Panc1 (cell line): ENCODE measurements around the gene CCDC141. TPM values are rescaled to one million over a fixed set of nuclear protein-coding genes. Genes with fewer than 3 reads are reported as not detected.

Experiments used
- ATAC-seq: fragments of 200-7000 bp; cut with Tn5 transposase; 2 replicates; pipeline ENCODE4 v1.9.1; 2020; ENCODE audit warnings: mild to moderate bottlenecking, moderate library complexity
- BruUV-seq: library from RNA; stranded (reverse); fragments of 400-500 nt; replicated peaks from 2 replicates; lab custom pipeline; 2021; lab: Mats Ljungman, UMichigan
- CTCF ChIA-PET: fragments of 300-600 bp; sonication (Branson Sonifier 250); formaldehyde crosslinking; loops from one replicate; lab custom pipeline; 2022; ENCODE audit warnings: antibody characterized with exemption; lab: Charles Lee
- POLR2A ChIA-PET: fragments of 300-600 bp; sonication (Branson Sonifier 250); formaldehyde crosslinking; loops from one replicate; lab custom pipeline; 2022; ENCODE audit warnings: antibody characterized with exemption; lab: Charles Lee
- DNase-seq: peaks from one replicate; pipeline ENCODE4 v3.0.0-alpha.2; 2010; ENCODE audit warnings: low read depth, low spot score
- H3K27ac ChIP-seq: 2 replicates; pipeline ENCODE4 v1.5.1; 2011; ENCODE audit warnings: mild to moderate bottlenecking, low read length, inconsistent platforms
- H3K27me3 ChIP-seq: fragments of 200-500 bp; sonication (Bioruptor generic); 2 replicates; pipeline ENCODE4 v1.6.0; 2014; ENCODE audit warnings: low read length, inconsistent platforms; ENCODE audit not compliant: control insufficient read depth, insufficient read depth
- H3K36me3 ChIP-seq: fragments of 200-500 bp; sonication (Bioruptor generic); 2 replicates; pipeline ENCODE4 v1.5.1; 2014; ENCODE audit warnings: inconsistent platforms, mild to moderate bottlenecking, low read length, moderate library complexity; ENCODE audit not compliant: control insufficient read depth, insufficient read depth
- H3K4me1 ChIP-seq: 2 replicates; pipeline ENCODE4 v1.5.1; 2011; ENCODE audit warnings: inconsistent platforms, mild to moderate bottlenecking, low read length, moderate library complexity; ENCODE audit not compliant: control insufficient read depth, insufficient read depth
- H3K4me3 ChIP-seq, 2 experiments: 2 replicates each; pipeline ENCODE4 v1.5.1; 2011 to 2012; ENCODE audit warnings: low read depth in 2 of 2, low read length in 2 of 2, mild to moderate bottlenecking in 2 of 2, inconsistent platforms in 1 of 2, moderate library complexity in 1 of 2
- H3K9me3 ChIP-seq: fragments of 200-500 bp; sonication (Bioruptor generic); 2 replicates; pipeline ENCODE4 v1.5.1; 2014; ENCODE audit warnings: low read depth, mild to moderate bottlenecking, inconsistent platforms, low read length, moderate library complexity; ENCODE audit not compliant: control insufficient read depth, insufficient read depth
- CTCF ChIP-seq: fragments of 450-650 bp; IDR thresholded peaks from 2 replicates; pipeline ENCODE4 v1.5.1; 2017; ENCODE audit warnings: mild to moderate bottlenecking
- POLR2AphosphoS5 ChIP-seq: IDR thresholded peaks from 2 replicates; pipeline ENCODE4 v1.6.1; 2012; ENCODE audit warnings: mild to moderate bottlenecking, low read depth, low read length, moderate library complexity
- SIN3A ChIP-seq: IDR thresholded peaks from 2 replicates; pipeline ENCODE4 v1.6.1; 2012; ENCODE audit warnings: low read depth, mild to moderate bottlenecking, low read length, moderate library complexity, borderline replicate concordance; ENCODE audit not compliant: insufficient read depth
- TCF7L2 ChIP-seq: IDR thresholded peaks from 2 replicates; pipeline ENCODE4 v1.6.1; 2011; ENCODE audit warnings: mild to moderate bottlenecking, low read depth, low read length, inconsistent platforms
- in situ Hi-C: cut with HindIII; loops from 2 replicates; pipeline ENCODE4 v1.10.0; 2016; ENCODE audit warnings: low sequenced_read_pairs, low pct_unique_long_range_greater_than_20kb
- intact Hi-C: fragments of 100-400 bp; cut with micrococcal nuclease; formaldehyde crosslinking; loops from one replicate; pipeline ENCODE4 v1.10.0; 2022; ENCODE audit not compliant: unreplicated experiment
- total RNA-seq: library from RNA; stranded (reverse); gene quantifications from one replicate; pipeline ENCODE4 v1.2.1, GENCODE V29; 2021; ENCODE audit not compliant: unreplicated experiment
- TF ChIP-seq, protein P1 (sequence below), 2 experiments: IDR thresholded peaks; 2 replicates each; pipeline ENCODE4 v1.6.1; 2011 to 2012; ENCODE audit warnings: low read depth in 2 of 2, control low read depth in 1 of 2, low read length in 1 of 2, mild to moderate bottlenecking in 1 of 2, moderate library complexity in 1 of 2; ENCODE audit not compliant: insufficient read depth in 1 of 2

CCDC141 gene
- total RNA-seq, 1 experiment from 2014 or later = 0.10 TPM

GRCh38 chr2:178830451-178830850 lies 219.5 kb downstream of the CCDC141 start:
- Histone ChIP-seq H3K27me3 (no peaks in the 10 kb centered on the region), H3K36me3 (no peaks in the 10 kb centered on the region), H3K4me1 (no peaks in the 10 kb centered on the region), H3K4me3 (no peak overlapping the region), H3K27ac (no peak overlapping the region), H3K9me3 (no peaks in the 10 kb centered on the region)
- DNase-seq (no peak), ATAC-seq (no peak)
- intact Hi-C loops = no loop called here
- BruUV-seq = no TSS peak
- in situ Hi-C loops = no loop called here
- ChIA-PET POLR2A (interaction anchor here (0.7 kb wide), 1 partner anchor 952 kb away, joined by 3 read pairs; no protein-coding TSS in a partner anchor), CTCF (no interaction called here)
- no peak for TF ChIP-seq SIN3A
- TF ChIP-seq POLR2AphosphoS5 = no peak
- TF ChIP-seq CTCF = no peak
- TF ChIP-seq TCF7L2 = no peak
- TF ChIP-seq, protein P1, sequence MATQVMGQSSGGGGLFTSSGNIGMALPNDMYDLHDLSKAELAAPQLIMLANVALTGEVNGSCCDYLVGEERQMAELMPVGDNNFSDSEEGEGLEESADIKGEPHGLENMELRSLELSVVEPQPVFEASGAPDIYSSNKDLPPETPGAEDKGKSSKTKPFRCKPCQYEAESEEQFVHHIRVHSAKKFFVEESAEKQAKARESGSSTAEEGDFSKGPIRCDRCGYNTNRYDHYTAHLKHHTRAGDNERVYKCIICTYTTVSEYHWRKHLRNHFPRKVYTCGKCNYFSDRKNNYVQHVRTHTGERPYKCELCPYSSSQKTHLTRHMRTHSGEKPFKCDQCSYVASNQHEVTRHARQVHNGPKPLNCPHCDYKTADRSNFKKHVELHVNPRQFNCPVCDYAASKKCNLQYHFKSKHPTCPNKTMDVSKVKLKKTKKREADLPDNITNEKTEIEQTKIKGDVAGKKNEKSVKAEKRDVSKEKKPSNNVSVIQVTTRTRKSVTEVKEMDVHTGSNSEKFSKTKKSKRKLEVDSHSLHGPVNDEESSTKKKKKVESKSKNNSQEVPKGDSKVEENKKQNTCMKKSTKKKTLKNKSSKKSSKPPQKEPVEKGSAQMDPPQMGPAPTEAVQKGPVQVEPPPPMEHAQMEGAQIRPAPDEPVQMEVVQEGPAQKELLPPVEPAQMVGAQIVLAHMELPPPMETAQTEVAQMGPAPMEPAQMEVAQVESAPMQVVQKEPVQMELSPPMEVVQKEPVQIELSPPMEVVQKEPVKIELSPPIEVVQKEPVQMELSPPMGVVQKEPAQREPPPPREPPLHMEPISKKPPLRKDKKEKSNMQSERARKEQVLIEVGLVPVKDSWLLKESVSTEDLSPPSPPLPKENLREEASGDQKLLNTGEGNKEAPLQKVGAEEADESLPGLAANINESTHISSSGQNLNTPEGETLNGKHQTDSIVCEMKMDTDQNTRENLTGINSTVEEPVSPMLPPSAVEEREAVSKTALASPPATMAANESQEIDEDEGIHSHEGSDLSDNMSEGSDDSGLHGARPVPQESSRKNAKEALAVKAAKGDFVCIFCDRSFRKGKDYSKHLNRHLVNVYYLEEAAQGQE (IDR thresholded peaks at IDR 0.05; ENCODE audit: insufficient read depth in 1 of 2, low read depth in 2 of 2, low read length in 1 of 2) = no peak

GRCh38 chr2:178829981-178830380 lies 220.0 kb downstream of the CCDC141 start:
- H3K36me3 ChIP-seq = no peaks in the 10 kb centered on the region
- POLR2A ChIA-PET = interaction anchor here (0.7 kb wide), 1 partner anchor 952 kb away, joined by 3 read pairs; no protein-coding TSS in a partner anchor
- in situ Hi-C loops (no loop called here), intact Hi-C loops (no loop called here)
- no peaks in the 10 kb centered on the region for H3K4me1 ChIP-seq
- CTCF ChIA-PET = interaction anchor here (0.6 kb wide), 1 partner anchor 160 kb away, joined by 6 read pairs; no protein-coding TSS in a partner anchor
- H3K4me3 ChIP-seq = no peak overlapping the region
- no peak for ATAC-seq
- no peaks in the 10 kb centered on the region for H3K27me3 ChIP-seq
- no peak overlapping the region for H3K27ac ChIP-seq
- DNase-seq = no peak
- TF ChIP-seq, protein P1 (IDR thresholded peaks at IDR 0.05; ENCODE audit: insufficient read depth in 1 of 2, low read depth in 2 of 2, low read length in 1 of 2) = no peak
- TF ChIP-seq POLR2AphosphoS5 (no peak), TCF7L2 (no peak), SIN3A (no peak), CTCF (no peak)
- no TSS peak for BruUV-seq
- H3K9me3 ChIP-seq = no peaks in the 10 kb centered on the region
